Measurements from ENCODE around the gene LRRFIP1. TPM values are rescaled to one million over a fixed set of nuclear protein-coding genes. Genes with fewer than 3 reads are reported as not detected.
A peak's percentile ranks its signal among the peaks of the same experiment; 100 is the strongest.

LRRFIP1 gene
- total RNA-seq, 2 experiments from 2014 or later = 264 to 281 TPM

- intact Hi-C loops (cut with micrococcal nuclease) = no loop called here
- no peaks in the 10 kb centered on the region for H3K9me3 Mint-ChIP-seq
- ChIA-PET POLR2A (interaction anchor here (1.4 to 1.8 kb wide), 2 partner anchors 10 to 14 kb away, joined by 4 read pairs; no protein-coding TSS in a partner anchor), CTCF (interaction anchor here (0.9 to 2.7 kb wide), 2 partner anchors 24 to 48 kb away, joined by 4 to 11 read pairs; no protein-coding TSS in a partner anchor)
- DNase-seq = no peak
- no peak overlapping the region for H3K27ac Mint-ChIP-seq
- H3K4me1 Mint-ChIP-seq (ENCODE audit: low read depth) = peaks cover 55% of the 10 kb centered on the region
- ATAC-seq = no peak
- no peak overlapping the region for H3K4me3 Mint-ChIP-seq
- H3K36me3 Mint-ChIP-seq (ENCODE audit: low read depth) = peaks cover 43% of the 10 kb centered on the region
- H3K27me3 Mint-ChIP-seq = no peaks in the 10 kb centered on the region
- TF ChIP-seq CTCF (IDR thresholded peaks at IDR 0.05) = no peak
Measured at GRCh38 chr2:237721458-237721857, 94.1 kb downstream of the LRRFIP1 start.

GRCh38 chr2:237722616-237723015 lies 95.2 kb downstream of the LRRFIP1 start:
- Mint-ChIP-seq H3K4me3 (no peak overlapping the region), H3K27me3 (no peaks in the 10 kb centered on the region), H3K36me3 (ENCODE audit: low read depth) (peaks cover 44% of the 10 kb centered on the region), H3K27ac (no peak overlapping the region), H3K9me3 (no peaks in the 10 kb centered on the region), H3K4me1 (ENCODE audit: low read depth) (peaks cover 57% of the 10 kb centered on the region)
- no peak for ATAC-seq
- no peak for DNase-seq
- intact Hi-C loops (cut with micrococcal nuclease) = no loop called here
- ChIA-PET CTCF (interaction anchor here (1.5 to 2.7 kb wide), 3 partner anchors 23 to 210 kb away, joined by 3 to 11 read pairs (median 5); no protein-coding TSS in a partner anchor), POLR2A (interaction anchor here (1.2 to 1.4 kb wide), 2 partner anchors 11 to 12 kb away, joined by 3 read pairs; no protein-coding TSS in a partner anchor)
- TF ChIP-seq CTCF (IDR thresholded peaks at IDR 0.05) = no peak

- no peak overlapping the region for H3K4me3 Mint-ChIP-seq
- no peak for ATAC-seq
- H3K36me3 Mint-ChIP-seq (ENCODE audit: low read depth) = peaks cover 41% of the 10 kb centered on the region
- intact Hi-C loops (cut with micrococcal nuclease) = no loop called here
- peaks cover 57% of the 10 kb centered on the region for H3K4me1 Mint-ChIP-seq (ENCODE audit: low read depth)
- ChIA-PET CTCF (interaction anchor here (1.1 to 2.7 kb wide), 4 partner anchors 22 to 210 kb away, joined by 3 to 11 read pairs (median 4); no protein-coding TSS in a partner anchor), POLR2A (interaction anchor here (1.2 to 1.4 kb wide), 2 partner anchors 11 to 13 kb away, joined by 3 read pairs; no protein-coding TSS in a partner anchor)
- no peak for TF ChIP-seq CTCF (IDR thresholded peaks at IDR 0.05)
- DNase-seq = no peak
- no peak overlapping the region for H3K27ac Mint-ChIP-seq
- H3K9me3 Mint-ChIP-seq = no peaks in the 10 kb centered on the region
- no peaks in the 10 kb centered on the region for H3K27me3 Mint-ChIP-seq
Measured at GRCh38 chr2:237723023-237723422, 95.6 kb downstream of the LRRFIP1 start.

GRCh38 chr2:237723602-237724001 lies 96.2 kb downstream of the LRRFIP1 start:
- ChIA-PET CTCF (interaction anchor here (1.0 to 1.5 kb wide), 3 partner anchors 15 to 52 kb away, joined by 3 to 5 read pairs (median 3); no protein-coding TSS in a partner anchor), POLR2A (interaction anchor here (1.4 kb wide), 1 partner anchor 12 kb away, joined by 3 read pairs; no protein-coding TSS in a partner anchor)
- no peak for TF ChIP-seq CTCF (IDR thresholded peaks at IDR 0.05)
- peaks cover 55% of the 10 kb centered on the region for H3K4me1 Mint-ChIP-seq (ENCODE audit: low read depth)
- intact Hi-C loops (cut with micrococcal nuclease) = no loop called here
- H3K27me3 Mint-ChIP-seq = no peaks in the 10 kb centered on the region
- no peak overlapping the region for H3K4me3 Mint-ChIP-seq
- no peak overlapping the region for H3K27ac Mint-ChIP-seq
- DNase-seq = peak; percentile 36
- no peaks in the 10 kb centered on the region for H3K9me3 Mint-ChIP-seq
- ATAC-seq = peak; percentile 66
- H3K36me3 Mint-ChIP-seq (ENCODE audit: low read depth) = peaks cover 36% of the 10 kb centered on the region

- H3K4me3 Mint-ChIP-seq = no peak overlapping the region
- ChIA-PET POLR2A (interaction anchor here (1.1 kb wide), 1 partner anchor 28 kb away, joined by 4 read pairs; no protein-coding TSS in a partner anchor), CTCF (interaction anchor here (0.7 to 1.0 kb wide), 2 partner anchors 17 to 20 kb away, joined by 3 to 4 read pairs; no protein-coding TSS in a partner anchor)
- DNase-seq (no peak), ATAC-seq (no peak)
- intact Hi-C loops (cut with micrococcal nuclease) = no loop called here
- no peaks in the 10 kb centered on the region for H3K9me3 Mint-ChIP-seq
- no peaks in the 10 kb centered on the region for H3K27me3 Mint-ChIP-seq
- peaks cover 58% of the 10 kb centered on the region for H3K4me1 Mint-ChIP-seq (ENCODE audit: low read depth)
- no peak for TF ChIP-seq CTCF (IDR thresholded peaks at IDR 0.05)
- peak overlapping the region; percentile 51 for H3K27ac Mint-ChIP-seq
- H3K36me3 Mint-ChIP-seq (ENCODE audit: low read depth) = peaks cover 44% of the 10 kb centered on the region
Measured at GRCh38 chr2:237724811-237725478, 97.6 kb downstream of the LRRFIP1 start.

Measured in activated CD8-positive, alpha-beta T cell treated with anti-CD3 and anti-CD28 coated beads for 36 hours (primary cell).